ENCODE measurements around the gene FBF1.
A peak's percentile ranks its signal among the peaks of the same experiment; 100 is the strongest.

Gene FBF1

GRCh38 chr17:75937652-75938051 lies 3.2 kb downstream of the FBF1 start:
- no peak for TF ChIP-seq CTCF (IDR thresholded peaks at IDR 0.05; ENCODE audit: borderline replicate concordance, control extremely low read depth, extremely low read depth, insufficient read depth, missing control alignments)
- in situ Hi-C loops (cut with MboI; ENCODE audit: low sequenced_read_pairs, unreplicated experiment): no loop called here
- DNase-seq (ENCODE audit: low spot score): no peak

GRCh38 chr17:75933808-75934207 lies 7.0 kb downstream of the FBF1 start:
- no peak for DNase-seq (ENCODE audit: low spot score)
- TF ChIP-seq CTCF (IDR thresholded peaks at IDR 0.05; ENCODE audit: borderline replicate concordance, control extremely low read depth, extremely low read depth, insufficient read depth, missing control alignments): no peak
- in situ Hi-C loops (cut with MboI; ENCODE audit: low sequenced_read_pairs, unreplicated experiment): no loop called here

GRCh38 chr17:75932852-75933251 lies 8.0 kb downstream of the FBF1 start:
- in situ Hi-C loops (cut with MboI; ENCODE audit: low sequenced_read_pairs, unreplicated experiment): no loop called here
- no peak for DNase-seq (ENCODE audit: low spot score)
- no peak for TF ChIP-seq CTCF (IDR thresholded peaks at IDR 0.05; ENCODE audit: borderline replicate concordance, control extremely low read depth, extremely low read depth, insufficient read depth, missing control alignments)

GRCh38 chr17:75931062-75931461 lies 9.8 kb downstream of the FBF1 start:
- no peak for DNase-seq (ENCODE audit: low spot score)
- no peak for TF ChIP-seq CTCF (IDR thresholded peaks at IDR 0.05; ENCODE audit: borderline replicate concordance, control extremely low read depth, extremely low read depth, insufficient read depth, missing control alignments)
- in situ Hi-C loops (cut with MboI; ENCODE audit: low sequenced_read_pairs, unreplicated experiment): no loop called here

GRCh38 chr17:75927286-75927922 lies 13.4 kb downstream of the FBF1 start:
- DNase-seq (ENCODE audit: low spot score): peak; percentile 69
- in situ Hi-C loops (cut with MboI; ENCODE audit: low sequenced_read_pairs, unreplicated experiment): no loop called here
- TF ChIP-seq CTCF (IDR thresholded peaks at IDR 0.05; ENCODE audit: borderline replicate concordance, control extremely low read depth, extremely low read depth, insufficient read depth, missing control alignments): no peak

GRCh38 chr17:75926456-75926855 lies 14.4 kb downstream of the FBF1 start:
- peak; percentile 15 for DNase-seq (ENCODE audit: low spot score)
- in situ Hi-C loops (cut with MboI; ENCODE audit: low sequenced_read_pairs, unreplicated experiment): no loop called here
- no peak for TF ChIP-seq CTCF (IDR thresholded peaks at IDR 0.05; ENCODE audit: borderline replicate concordance, control extremely low read depth, extremely low read depth, insufficient read depth, missing control alignments)

All from GM13976 (cell line).